ENCODE data around the gene GABPA. TPM values are rescaled to one million over a fixed set of nuclear protein-coding genes. Genes with fewer than 3 reads are reported as not detected.
A peak's percentile ranks its signal among the peaks of the same experiment; 100 is the strongest.

Gene GABPA
- 23.8 and 24.4 TPM in 2 replicates for total RNA-seq
- long read RNA-seq, full-length matches to known transcripts = 221 of 254 reads
- long read RNA-seq, partial matches to known transcripts = 5 of 254 reads
- long read RNA-seq, other reads (novel, unspliced or antisense) = 28 of 254 reads

- Mint-ChIP-seq H3K4me3 (ENCODE audit: unreplicated experiment) (peak within 1 kb of the TSS; percentile 99), H3K4me1 (ENCODE audit: unreplicated experiment) (peaks cover 28% of the 10 kb centered on the region), H3K27me3 (ENCODE audit: unreplicated experiment) (no peaks in the 10 kb centered on the region), H3K27ac (ENCODE audit: unreplicated experiment) (peak within 1 kb of the TSS; percentile 100), H3K36me3 (ENCODE audit: unreplicated experiment) (peaks cover 3% of the 10 kb centered on the region), H3K9me3 (ENCODE audit: unreplicated experiment) (no peaks in the 10 kb centered on the region)
- TF ChIP-seq CTCF (IDR thresholded peaks at IDR 0.05) = no peak
- peak; percentile 99 for DNase-seq (ENCODE audit: extremely low spot score, unreplicated experiment)
These were observed at the start of gene GABPA, which contains the start of gene ATP5PF for GRCh38 chr21:25734904-25735645. Gene GABPA (plus strand): TSS chr21:25734972. CDS start chr21:25741599, 6,627 bp downstream. Gene ATP5PF (minus strand): TSS chr21:25734904. CDS start chr21:25729794, 5,110 bp downstream.

GRCh38 chr21:25687787-25688186 lies 47.0 kb upstream of the GABPA start:
- Mint-ChIP-seq H3K4me1 (ENCODE audit: unreplicated experiment) (peaks cover 20% of the 10 kb centered on the region), H3K27me3 (ENCODE audit: unreplicated experiment) (peaks cover 8% of the 10 kb centered on the region), H3K4me3 (ENCODE audit: unreplicated experiment) (no peak overlapping the region), H3K27ac (ENCODE audit: unreplicated experiment) (peak overlapping the region; percentile 35), H3K9me3 (ENCODE audit: unreplicated experiment) (no peaks in the 10 kb centered on the region), H3K36me3 (ENCODE audit: unreplicated experiment) (no peaks in the 10 kb centered on the region)
- no peak for TF ChIP-seq CTCF (IDR thresholded peaks at IDR 0.05)
- no peak for DNase-seq (ENCODE audit: extremely low spot score, unreplicated experiment)

GRCh38 chr21:25688275-25689155 lies 46.3 kb upstream of the GABPA start:
- DNase-seq (ENCODE audit: extremely low spot score, unreplicated experiment) = no peak
- TF ChIP-seq CTCF (IDR thresholded peaks at IDR 0.05) = no peak
- Mint-ChIP-seq H3K27me3 (ENCODE audit: unreplicated experiment) (peaks cover 8% of the 10 kb centered on the region), H3K36me3 (ENCODE audit: unreplicated experiment) (no peaks in the 10 kb centered on the region), H3K27ac (ENCODE audit: unreplicated experiment) (peak overlapping the region; percentile 82), H3K9me3 (ENCODE audit: unreplicated experiment) (no peaks in the 10 kb centered on the region), H3K4me3 (ENCODE audit: unreplicated experiment) (no peak overlapping the region), H3K4me1 (ENCODE audit: unreplicated experiment) (peaks cover 20% of the 10 kb centered on the region)

GRCh38 chr21:25689226-25689625 lies 45.5 kb upstream of the GABPA start:
- Mint-ChIP-seq H3K27me3 (ENCODE audit: unreplicated experiment) (peaks cover 6% of the 10 kb centered on the region), H3K27ac (ENCODE audit: unreplicated experiment) (peak overlapping the region; percentile 82), H3K36me3 (ENCODE audit: unreplicated experiment) (no peaks in the 10 kb centered on the region), H3K4me3 (ENCODE audit: unreplicated experiment) (no peak overlapping the region), H3K9me3 (ENCODE audit: unreplicated experiment) (no peaks in the 10 kb centered on the region), H3K4me1 (ENCODE audit: unreplicated experiment) (peaks cover 20% of the 10 kb centered on the region)
- no peak for DNase-seq (ENCODE audit: extremely low spot score, unreplicated experiment)
- no peak for TF ChIP-seq CTCF (IDR thresholded peaks at IDR 0.05)
